IMR-90 (cell line): ENCODE measurements around the gene BAZ1A. TPM values are rescaled to one million over a fixed set of nuclear protein-coding genes. Genes with fewer than 3 reads are reported as not detected.

Experiments
- ATAC-seq: fragments of 200-7000 bp; cut with Tn5 transposase; 2 replicates; pipeline ENCODE4 v1.9.1; 2020; ENCODE audit warnings: low read depth, mild to moderate bottlenecking, moderate library complexity
- BruUV-seq: library from RNA; stranded (reverse); fragments of 400-500 nt; replicated peaks from 2 replicates; lab custom pipeline; 2021; lab: Mats Ljungman, UMichigan
- CTCF ChIA-PET: fragments of 300-600 bp; formaldehyde crosslinking; extraction: SDS; loops from one replicate; lab custom pipeline; 2021; ENCODE audit warnings: antibody characterized with exemption; lab: Yijun Ruan, JAX
- POLR2A ChIA-PET: fragments of 300-600 bp; sonication (Branson Sonifier 250); formaldehyde crosslinking; loops from one replicate; lab custom pipeline; 2022; ENCODE audit warnings: antibody characterized with exemption; ENCODE audit not compliant: unreplicated experiment; lab: Charles Lee
- DNase-seq: peaks from one replicate; pipeline ENCODE4 v3.0.0; 2013
- H2AFZ ChIP-seq: replicated peaks from 2 replicates; pipeline ENCODE3; 2013; ENCODE audit warnings: low read length, mild to moderate bottlenecking; ENCODE audit not compliant: poor library complexity
- H2AK5ac ChIP-seq: 2 replicates; pipeline ENCODE4 v1.6.1; 2013; ENCODE audit warnings: low read depth, low read length, inconsistent platforms
- H2AK9ac ChIP-seq: replicated peaks from 2 replicates; pipeline ENCODE3; 2013; ENCODE audit warnings: mild to moderate bottlenecking, low read depth, low read length, moderate library complexity; ENCODE audit not compliant: poor library complexity
- H2BK120ac ChIP-seq: 2 replicates; pipeline ENCODE4 v1.6.1; 2013; ENCODE audit warnings: low read depth, low read length, inconsistent platforms
- H2BK15ac ChIP-seq: 3 replicates; pipeline ENCODE4 v1.6.1; 2013; ENCODE audit warnings: low read depth, low read length, inconsistent platforms
- H2BK20ac ChIP-seq: 2 replicates; pipeline ENCODE4 v1.6.1; 2013; ENCODE audit warnings: low read depth, mild to moderate bottlenecking, inconsistent platforms, low read length, moderate library complexity
- H2BK5ac ChIP-seq: 2 replicates; pipeline ENCODE4 v1.6.1; 2013; ENCODE audit warnings: mild to moderate bottlenecking, low read depth, low read length, inconsistent platforms; ENCODE audit not compliant: poor library complexity, severe bottlenecking
- H3K14ac ChIP-seq: replicated peaks from 2 replicates; pipeline ENCODE4 v1.6.1; 2013; ENCODE audit warnings: low read depth, low read length, inconsistent platforms
- H3K18ac ChIP-seq: 2 replicates; pipeline ENCODE4 v1.6.1; 2013; ENCODE audit warnings: low read depth, low read length, control low read depth
- H3K23ac ChIP-seq: 2 replicates; pipeline ENCODE4 v1.6.1; 2013; ENCODE audit warnings: low read depth, low read length, inconsistent platforms
- H3K27ac ChIP-seq: 2 replicates; pipeline ENCODE4 v1.5.1; 2013; ENCODE audit warnings: mild to moderate bottlenecking, control low read depth, low read length; ENCODE audit not compliant: insufficient read depth
- H3K27me3 ChIP-seq: 2 replicates; pipeline ENCODE4 v1.6.1; 2013; ENCODE audit warnings: low read length; ENCODE audit not compliant: control insufficient read depth, insufficient read depth
- H3K36me3 ChIP-seq: 2 replicates; pipeline ENCODE4 v1.6.1; 2013; ENCODE audit warnings: low read length, mixed read lengths; ENCODE audit not compliant: control insufficient read depth, insufficient read depth
- H3K4ac ChIP-seq: 2 replicates; pipeline ENCODE4 v1.6.1; 2013; ENCODE audit warnings: low read depth, low read length, inconsistent platforms
- H3K4me1 ChIP-seq: 2 replicates; pipeline ENCODE4 v1.6.1; 2013; ENCODE audit warnings: low read length, mixed read lengths; ENCODE audit not compliant: control insufficient read depth, insufficient read depth
- H3K4me2 ChIP-seq: 2 replicates; pipeline ENCODE4 v1.6.1; 2013; ENCODE audit warnings: low read depth, mild to moderate bottlenecking, control low read depth, low read length, moderate library complexity
- H3K4me3 ChIP-seq: 2 replicates; pipeline ENCODE4 v1.5.1; 2013; ENCODE audit warnings: low read depth, mild to moderate bottlenecking, control low read depth, low read length, moderate library complexity; ENCODE audit not compliant: insufficient read depth
- H3K56ac ChIP-seq: 2 replicates; pipeline ENCODE4 v1.6.1; 2013; ENCODE audit warnings: low read length, inconsistent platforms; ENCODE audit not compliant: insufficient read depth; ENCODE audit errors: extremely low read depth
- H3K79me1 ChIP-seq, 2 experiments: 2 replicates each; pipeline ENCODE4 v1.6.1; 2013; ENCODE audit warnings: low read length in 2 of 2, inconsistent platforms in 1 of 2, low read depth in 1 of 2
- H3K9ac ChIP-seq: 2 replicates; pipeline ENCODE4 v1.6.1; 2013; ENCODE audit warnings: low read depth, low read length, control low read depth
- H3K9me1 ChIP-seq: 2 replicates; pipeline ENCODE4 v1.6.1; 2013; ENCODE audit warnings: low read length, inconsistent platforms; ENCODE audit not compliant: insufficient read depth
- H3K9me3 ChIP-seq: 2 replicates; pipeline ENCODE4 v1.6.1; 2013; ENCODE audit warnings: low read length; ENCODE audit not compliant: control insufficient read depth, insufficient read depth
- H4K20me1 ChIP-seq: 2 replicates; pipeline ENCODE4 v1.6.1; 2013; ENCODE audit warnings: low read length, inconsistent platforms; ENCODE audit not compliant: insufficient read depth
- H4K5ac ChIP-seq: 2 replicates; pipeline ENCODE4 v1.6.1; 2013; ENCODE audit warnings: mild to moderate bottlenecking, low read depth, low read length, control low read depth
- H4K8ac ChIP-seq, 2 experiments: 2 replicates each; pipeline ENCODE4 v1.6.1; 2013; ENCODE audit warnings: low read depth in 2 of 2, low read length in 2 of 2, control low read depth in 1 of 2, inconsistent platforms in 1 of 2
- H4K91ac ChIP-seq: 2 replicates; pipeline ENCODE4 v1.6.1; 2013; ENCODE audit warnings: low read depth, low read length, inconsistent platforms; ENCODE audit not compliant: insufficient read depth
- CEBPB ChIP-seq: IDR thresholded peaks from 2 replicates; pipeline ENCODE4 v1.6.1; 2012; ENCODE audit warnings: low read depth, low read length, improper control_type of control experiment
- CHD1 ChIP-seq: IDR thresholded peaks from 2 replicates; pipeline ENCODE4 v1.6.1; 2012; ENCODE audit warnings: low read depth, low read length, improper control_type of control experiment
- CTCF ChIP-seq: conservative IDR thresholded peaks from 2 replicates; pipeline ENCODE4 v1.5.1; 2012; ENCODE audit warnings: mild to moderate bottlenecking, low read depth, low read length, improper control_type of control experiment
- FOS ChIP-seq: fragments of 150-350 bp; IDR thresholded peaks from 2 replicates; pipeline ENCODE4 v1.6.1; 2016; ENCODE audit warnings: low read depth, low read length
- MAFK ChIP-seq: IDR thresholded peaks from 2 replicates; pipeline ENCODE4 v1.6.1; 2012; ENCODE audit warnings: low read depth, low read length, improper control_type of control experiment
- MAZ ChIP-seq: IDR thresholded peaks from 2 replicates; pipeline ENCODE4 v1.6.1; 2012; ENCODE audit warnings: low read depth, mild to moderate bottlenecking, low read length, improper control_type of control experiment, moderate library complexity, borderline replicate concordance
- MXI1 ChIP-seq: IDR thresholded peaks from 2 replicates; pipeline ENCODE4 v1.6.1; 2012; ENCODE audit warnings: low read depth, mild to moderate bottlenecking, low read length, moderate library complexity, borderline replicate concordance
- NFE2L2 ChIP-seq: fragments of 150-350 bp; IDR thresholded peaks from 2 replicates; pipeline ENCODE4 v1.6.1; 2016; ENCODE audit warnings: low read depth, mild to moderate bottlenecking, low read length
- POLR2A ChIP-seq: IDR thresholded peaks from 2 replicates; pipeline ENCODE4 v1.6.1; 2012; ENCODE audit warnings: mild to moderate bottlenecking, low read depth, low read length
- RCOR1 ChIP-seq: IDR thresholded peaks from 2 replicates; pipeline ENCODE4 v1.6.1; 2012; ENCODE audit warnings: mild to moderate bottlenecking, low read length, improper control_type of control experiment; ENCODE audit not compliant: insufficient replicate concordance
- SMC3 ChIP-seq: fragments of 150-350 bp; IDR thresholded peaks from 2 replicates; pipeline ENCODE4 v1.6.1; 2016; ENCODE audit warnings: low read depth, mild to moderate bottlenecking, antibody characterized with exemption, low read length, moderate library complexity
- USF2 ChIP-seq: fragments of 150-350 bp; IDR thresholded peaks from 2 replicates; pipeline ENCODE4 v1.6.1; 2017; ENCODE audit warnings: mild to moderate bottlenecking, antibody characterized with exemption, low read length, low read depth
- WGBS, 2 experiments: methylation state at CpG; one replicate each; pipeline versions ENCODE4 v1.1.5 to v1.1.7; 2013; ENCODE audit warnings: missing lambda C conversion rate in 2 of 2; ENCODE audit not compliant: insufficient read length in 1 of 2; ENCODE audit errors: extremely low coverage in 2 of 2; 5-methylcytosine and 5-hydroxymethylcytosine counted together
- dilution Hi-C: fragments of 300-500 bp; cut with HindIII; formaldehyde crosslinking; loops from one replicate; pipeline ENCODE4 v1.14.3; 2018; ENCODE audit warnings: low sequenced_read_pairs; ENCODE audit not compliant: unreplicated experiment
- in situ Hi-C: fragments of 300-500 bp; cut with MboI; formaldehyde crosslinking; loops from 3 replicates; pipeline ENCODE4 v1.14.3; 2019; ENCODE audit warnings: low sequenced_read_pairs, inconsistent platforms, mixed read lengths
- intact Hi-C: fragments of 100-400 bp; cut with micrococcal nuclease; formaldehyde crosslinking; loops from 2 replicates; pipeline ENCODE4 v1.10.0; 2022
- polyA plus RNA-seq, 3 experiments: library from polyadenylated mRNA; depleted of rRNA; stranded (reverse); fragments of >200 nt; gene quantifications; 2 replicates each; pipeline ENCODE4 v1.2.3, GENCODE V29; 2012; ENCODE audit warnings: low replicate concordance in 1 of 3
- total RNA-seq: library from RNA; depleted of rRNA; stranded (reverse); fragments of >200 nt; gene quantifications from 2 replicates; pipeline ENCODE4 v1.2.3, GENCODE V29; 2012

Gene BAZ1A
- total and polyA plus RNA-seq, 2 of the 4 experiments (the other 2 are of a cell fraction) = 15.3 to 23.8 TPM

- Histone ChIP-seq H3K79me1 (peaks cover 9 to 38% of the 10 kb centered on the region in 2 experiments; a peak in 3 of 4 replicates), H3K27ac (peak overlapping the region; percentile 34; the same call in 1 of the 2 replicates), H3K4ac (peak overlapping the region; percentile 70; the same call in 1 of the 2 replicates), H3K4me3 (no peak overlapping the region), H3K9ac (no peak overlapping the region), H3K23ac (0 out of 2 replicates have a peak overlapping the region, but pooled peaks have one; percentile 84), H3K18ac (peak overlapping the region; percentile 56; the same call in 1 of the 2 replicates), H3K4me1 (peaks cover 4% of the 10 kb centered on the region), H3K27me3 (no peaks in the 10 kb centered on the region), H2BK20ac (peak overlapping the region; percentile 69; the same call in 1 of the 2 replicates), H2AK5ac (no peak overlapping the region), H3K36me3 (peaks cover 7% of the 10 kb centered on the region), H2BK5ac (peak overlapping the region; percentile 95), H3K9me1 (peaks cover 3% of the 10 kb centered on the region; the same call in 1 of the 2 replicates), H3K4me2 (peak overlapping the region; percentile 51; the same call in 1 of the 2 replicates), H2BK120ac (peak overlapping the region; percentile 80; the same call in 1 of the 2 replicates), H3K56ac (peak overlapping the region; percentile 66; the same call in 1 of the 2 replicates), H2BK15ac (no peak overlapping the region; the same call in 2 of the 3 replicates), H4K5ac (no peak overlapping the region; the same call in 1 of the 2 replicates), H4K8ac (peak overlapping the region in 1 of 2 experiments; percentile 64; a peak in 2 of 4 replicates), H3K14ac (peak overlapping the region; percentile 85), H4K91ac (peak overlapping the region; percentile 21; the same call in 1 of the 2 replicates), H3K9me3 (no peaks in the 10 kb centered on the region), H2AK9ac (no peak overlapping the region), H4K20me1 (0 out of 2 replicates have a peak, but pooled peaks cover 7% of the 10 kb centered on the region), H2AFZ (no peak overlapping the region)
- in situ Hi-C loops = no loop called here
- WGBS, 2 experiments = no CpG with 5 or more reads among the region's 2 CpGs
- ChIA-PET POLR2A (interaction anchor here (1.4 kb wide), 1 partner anchor 11 kb away, joined by 7 read pairs; no protein-coding TSS in a partner anchor), CTCF (interaction anchor here (0.6 to 3.5 kb wide), 4 partner anchors 11 to 38 kb away, joined by 3 to 11 read pairs (median 5); no protein-coding TSS in a partner anchor)
- DNase-seq = peak; percentile 66
- intact Hi-C loops = no loop called here
- TF ChIP-seq MAFK (no peak), NFE2L2 (no peak), MAZ (no peak), CTCF (no peak), MXI1 (no peak), RCOR1 (no peak), POLR2A (no peak), FOS (no peak), CHD1 (no peak), USF2 (no peak), SMC3 (no peak), CEBPB (no peak)
- BruUV-seq = no TSS peak
- dilution Hi-C loops = no loop called here
- no peak for ATAC-seq
These were observed 164.4 kb downstream of the BAZ1A start for GRCh38 chr14:34710744-34711143.
